Pancreas (tissue), 10 donors: ENCODE results near the gene APLP1. TPM values are rescaled to one million over a fixed set of nuclear protein-coding genes. Genes with fewer than 3 reads are reported as not detected.

Experiments
- ATAC-seq, 4 donors: fragments of 200-7000 bp; cut with Tn5 transposase; one replicate each; pipeline versions ENCODE4 v1.8.0 to v1.9.1; 2020; ENCODE audit warnings: mild to moderate bottlenecking in 4 of 4, moderate library complexity in 4 of 4
- DNase-seq, 6 donors: peaks; one replicate each; pipeline ENCODE4 v3.0.0-alpha.2; 2020
- FAIRE-seq: peaks from 2 replicates; lab custom pipeline; 2012; peaks lifted over from hg19 to GRCh38; lab: Jason Lieb, UNC
- H3K27ac ChIP-seq, 4 donors: fragments of 200-600 bp; sonication (generic); 1 replicate in 3 of 4; 2 replicates in 1 of 4; pipeline versions ENCODE4 v1.5.0 to v1.8.0; 2020
- H3K27me3 ChIP-seq, 4 donors: fragments of 200-600 bp; one replicate each; pipeline ENCODE4 v1.8.0; 2021
- H3K36me3 ChIP-seq, 3 donors: fragments of 200-600 bp; sonication (generic) in 1 of 3; one replicate each; pipeline versions ENCODE4 v1.5.0 to v1.8.0; 2020 to 2021
- H3K4me1 ChIP-seq, 3 donors: fragments of 200-600 bp; one replicate each; pipeline ENCODE4 v1.8.0; 2021
- H3K4me3 ChIP-seq, 4 donors: fragments of 200-600 bp; sonication (generic) in 2 of 4; one replicate each; pipeline versions ENCODE4 v1.5.0 to v1.8.0; 2020 to 2021
- H3K9me3 ChIP-seq, 4 donors: fragments of 200-600 bp; one replicate each; pipeline ENCODE4 v1.8.0; 2021
- WGBS, 2 donors: extraction: QIAGEN DNeasy Blood & Tissue Kit; methylation state at CpG; one replicate each; pipeline ENCODE4 v1.1.7; 2013; 5-methylcytosine and 5-hydroxymethylcytosine counted together
- intact Hi-C, 3 donors: fragments of 100-400 bp; cut with DNase I; formaldehyde crosslinking; loops; one replicate each; pipeline versions ENCODE4 v1.11.1 to v1.14.2; 2022
- polyA plus RNA-seq, 2 donors: library from polyadenylated mRNA; stranded (reverse); fragments of 200-250 nt; gene quantifications; one replicate each; pipeline ENCODE4 v1.2.3, GENCODE V29; 2013
- total RNA-seq, 6 donors: library from RNA; stranded (reverse); fragmentation: NEBNext Ultra II Directional in 4 of 6; extraction: Animal tissue kit (Norgen Biotek cat#: 25700) in 4 of 6; gene quantifications; one replicate each; pipeline versions ENCODE4 v1.2.1 to v1.2.4, GENCODE V29; 2021 to 2023
- TF ChIP-seq, protein P1 (sequence below), 4 donors: fragments of 200-600 bp; sonication (generic) in 3 of 4; IDR thresholded peaks; one replicate each; pipeline versions ENCODE4 v1.5.0 to v1.8.0; 2021; ENCODE audit warnings: antibody characterized with exemption in 4 of 4
- donor health status: healthy with polysubstance abuse.
- donor health status: DM: no; HTN: no; CAD: no; lungs with moderate emphysema.
- donor health status: DM: no; HTN: no; CAD: no.
- donor health status: control.
- donor health status: control.
- donor health status: Bipolar disorder and iron deficiency.
- donor health status: DM: yes; HTN: yes; CAD: no.
- donor health status: DM: no; HTN: no; CAD: no.
- donor health status: DM: no; HTN: no; CAD: no.
- donor health status: DM: yes; HTN: yes; CAD: no.

Gene APLP1
- total and polyA plus RNA-seq, 8 donors, result 39.2 to 154 (median 53.5) TPM

DNA sequence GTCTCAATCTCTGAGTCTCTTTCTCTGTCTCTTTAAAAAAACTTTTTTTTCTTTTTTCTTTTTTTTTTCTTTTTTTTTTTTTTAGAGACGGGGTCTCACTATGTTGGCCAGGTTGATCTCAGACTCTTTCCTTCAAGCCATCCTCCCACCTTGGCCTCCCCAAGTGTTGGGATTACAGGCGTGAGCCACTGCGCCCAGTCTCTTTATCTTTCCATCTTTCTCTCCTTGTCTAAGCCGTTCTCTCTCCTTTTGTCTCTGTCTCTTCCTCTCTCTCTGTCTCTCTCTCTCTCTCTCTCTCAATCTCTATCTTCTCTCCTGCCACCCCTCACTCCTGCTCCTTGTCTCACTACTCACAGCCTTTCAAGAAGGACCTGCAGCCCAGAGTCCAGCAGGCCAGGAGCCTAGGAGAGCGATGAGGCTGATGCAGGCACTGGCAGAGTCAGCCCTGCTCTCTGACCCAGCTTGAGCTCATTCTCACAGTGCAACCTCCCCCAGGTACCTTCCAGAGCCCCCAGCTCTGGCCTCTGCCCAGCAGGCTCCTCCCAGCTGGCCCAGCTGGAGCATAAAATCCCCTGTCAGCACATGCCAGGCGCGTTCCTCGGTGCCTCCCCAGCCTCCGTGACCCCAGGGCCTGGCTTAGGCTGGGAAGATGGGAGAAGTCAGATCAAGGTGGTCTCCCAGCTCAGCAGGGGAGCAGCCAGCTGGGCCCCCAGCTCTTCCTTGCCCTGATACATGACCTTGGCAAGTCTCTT lies 16.2 kb upstream of the APLP1 start, which contains the start of gene NPHS1:
Gene NPHS1, minus strand, starts transcription at position 476 of the 752 bp plus-strand sequence. CDS start 667 bp downstream, outside the sequence.
- Histone ChIP-seq H3K9me3 (no peaks in the 10 kb centered on the region), H3K36me3 (no peaks in the 10 kb centered on the region), H3K27ac (peak within 1 kb of the TSS; percentile 19 to 79 (median 69)), H3K27me3 (no peaks in the 10 kb centered on the region), H3K4me3 (peak within 1 kb of the TSS; percentile 26 to 42 (median 37)), H3K4me1 (peaks cover 0 to 19% (median 12%) of the 10 kb centered on the region in 3 donors)
- peak in 3 of 6 donors; percentile 42 to 64 (median 53) for DNase-seq
- WGBS, 2 donors, result 33 to 45% methylated on average over 9 of the region's 9 CpGs
- FAIRE-seq, result no peak
- TF ChIP-seq, protein P1, sequence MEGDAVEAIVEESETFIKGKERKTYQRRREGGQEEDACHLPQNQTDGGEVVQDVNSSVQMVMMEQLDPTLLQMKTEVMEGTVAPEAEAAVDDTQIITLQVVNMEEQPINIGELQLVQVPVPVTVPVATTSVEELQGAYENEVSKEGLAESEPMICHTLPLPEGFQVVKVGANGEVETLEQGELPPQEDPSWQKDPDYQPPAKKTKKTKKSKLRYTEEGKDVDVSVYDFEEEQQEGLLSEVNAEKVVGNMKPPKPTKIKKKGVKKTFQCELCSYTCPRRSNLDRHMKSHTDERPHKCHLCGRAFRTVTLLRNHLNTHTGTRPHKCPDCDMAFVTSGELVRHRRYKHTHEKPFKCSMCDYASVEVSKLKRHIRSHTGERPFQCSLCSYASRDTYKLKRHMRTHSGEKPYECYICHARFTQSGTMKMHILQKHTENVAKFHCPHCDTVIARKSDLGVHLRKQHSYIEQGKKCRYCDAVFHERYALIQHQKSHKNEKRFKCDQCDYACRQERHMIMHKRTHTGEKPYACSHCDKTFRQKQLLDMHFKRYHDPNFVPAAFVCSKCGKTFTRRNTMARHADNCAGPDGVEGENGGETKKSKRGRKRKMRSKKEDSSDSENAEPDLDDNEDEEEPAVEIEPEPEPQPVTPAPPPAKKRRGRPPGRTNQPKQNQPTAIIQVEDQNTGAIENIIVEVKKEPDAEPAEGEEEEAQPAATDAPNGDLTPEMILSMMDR (IDR thresholded peaks at IDR 0.05), result no peak
- intact Hi-C loops, result no loop called here
- ATAC-seq, result peak in 2 of 4 donors; percentile 7 to 10

DNA sequence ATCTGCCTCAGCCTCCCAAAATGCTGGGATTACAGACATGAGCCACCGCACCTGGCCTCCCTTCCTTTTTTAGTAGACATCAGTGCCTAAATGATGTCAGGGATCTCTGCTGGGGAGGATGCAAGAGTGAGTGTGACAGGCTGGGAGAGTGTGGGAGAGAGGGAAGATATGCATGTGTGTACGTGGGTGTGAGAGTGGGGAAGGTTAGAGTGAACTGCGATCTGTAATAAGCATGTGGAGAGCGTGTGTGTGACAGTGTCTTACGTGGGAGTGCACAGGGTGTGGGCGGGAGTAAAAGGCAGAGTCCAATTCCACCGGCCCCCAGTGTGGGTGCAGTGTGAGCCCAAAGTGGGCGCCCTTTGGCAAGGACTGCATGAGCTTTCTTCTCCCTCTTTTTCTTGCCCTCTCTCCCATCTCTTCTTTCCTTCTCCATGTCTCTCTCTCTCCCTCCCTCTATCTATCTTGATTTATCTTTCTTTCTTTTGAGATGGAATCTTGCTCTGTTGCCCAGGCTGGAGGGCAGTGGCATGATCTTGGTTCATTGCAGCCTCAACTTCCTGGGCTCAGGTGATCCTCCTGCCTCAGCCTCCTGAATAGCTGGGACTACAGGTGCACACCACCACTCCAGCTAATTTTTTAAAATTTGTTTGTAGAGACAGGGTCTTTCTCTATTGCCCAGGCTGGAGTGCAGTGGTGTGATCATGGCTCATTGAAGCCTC lies 15.2 kb upstream of the APLP1 start:
- peak overlapping the region in 2 of 4 donors; percentile 40 to 42 for H3K4me3 ChIP-seq
- intact Hi-C loops, result no loop called here
- H3K27ac ChIP-seq, result peak overlapping the region in 1 of 4 donors; percentile 79
- DNase-seq, result peak in 2 of 6 donors; percentile 17 to 18
- no peaks in the 10 kb centered on the region for H3K27me3 ChIP-seq
- FAIRE-seq, result no peak
- TF ChIP-seq, protein P1 (IDR thresholded peaks at IDR 0.05), result no peak
- no peaks in the 10 kb centered on the region for H3K36me3 ChIP-seq
- peaks cover 0 to 21% (median 14%) of the 10 kb centered on the region in 3 donors for H3K4me1 ChIP-seq
- ATAC-seq, result no peak
- 25 to 46% methylated on average over 6 to 8 of the region's 8 CpGs for WGBS, 2 donors
- H3K9me3 ChIP-seq, result no peaks in the 10 kb centered on the region

DNA sequence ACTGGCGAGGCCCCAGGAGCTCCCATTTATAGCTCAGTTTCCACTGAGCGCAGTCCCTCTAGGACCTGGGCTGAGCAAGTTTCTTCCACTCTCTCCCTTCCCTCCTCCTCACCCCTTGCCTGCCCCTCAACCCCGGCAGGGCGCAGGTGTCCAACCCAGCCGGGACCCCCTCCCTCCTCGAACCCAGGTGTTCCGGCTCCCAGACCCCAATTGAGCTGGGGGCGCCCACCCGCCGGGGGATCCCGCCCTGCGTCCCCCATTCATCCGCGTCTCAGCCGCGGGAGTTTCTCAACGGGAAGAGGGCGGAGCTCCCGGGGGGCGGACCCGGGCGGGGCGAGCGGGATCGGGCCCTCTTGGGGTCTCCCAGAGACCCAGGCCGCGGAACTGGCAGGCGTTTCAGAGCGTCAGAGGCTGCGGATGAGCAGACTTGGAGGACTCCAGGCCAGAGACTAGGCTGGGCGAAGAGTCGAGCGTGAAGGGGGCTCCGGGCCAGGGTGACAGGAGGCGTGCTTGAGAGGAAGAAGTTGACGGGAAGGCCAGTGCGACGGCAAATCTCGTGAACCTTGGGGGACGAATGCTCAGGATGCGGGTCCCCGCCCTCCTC lies 11.7 kb upstream of the APLP1 start, which contains the start of gene KIRREL2:
Gene KIRREL2, plus strand, starts transcription at position 366 of the 604 bp plus-strand sequence. Its CDS starts 209 bp downstream, at position 575.
- FAIRE-seq (no peak), DNase-seq (peak; percentile 60 to 89 (median 76)), ATAC-seq (peak; percentile 47 to 68 (median 57))
- WGBS, 2 donors, result 1 to 2% methylated on average over 32 to 42 of the region's 42 CpGs
- intact Hi-C loops, result no loop called here
- TF ChIP-seq, protein P1 (IDR thresholded peaks at IDR 0.05), result no peak
- Histone ChIP-seq H3K4me1 (peaks cover 6 to 28% (median 24%) of the 10 kb centered on the region in 3 donors), H3K27me3 (no peaks in the 10 kb centered on the region), H3K36me3 (no peaks in the 10 kb centered on the region), H3K9me3 (no peaks in the 10 kb centered on the region), H3K27ac (peak within 1 kb of the TSS; percentile 70 to 87 (median 78)), H3K4me3 (peak within 1 kb of the TSS; percentile 52 to 70 (median 63))

DNA sequence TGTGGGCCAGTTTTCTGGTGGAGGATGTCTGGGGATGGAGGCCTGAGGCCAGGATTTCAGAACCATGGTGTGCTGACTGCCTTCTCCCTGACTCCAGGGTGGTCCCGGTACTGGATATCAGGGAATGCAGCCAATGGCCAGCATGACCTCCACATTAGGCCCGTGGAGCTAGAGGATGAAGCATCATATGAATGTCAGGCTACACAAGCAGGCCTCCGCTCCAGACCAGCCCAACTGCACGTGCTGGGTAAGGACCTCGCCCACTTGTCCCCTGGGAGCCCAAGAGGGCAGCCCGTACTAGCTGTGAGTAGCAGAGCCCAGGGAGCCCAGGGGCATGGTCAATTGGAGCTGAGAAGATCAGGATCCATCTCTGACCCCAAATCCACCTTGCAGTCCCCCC lies 10.1 kb upstream of the APLP1 start:
- H3K36me3 ChIP-seq, result peaks cover 0 to 4% (median 0%) of the 10 kb centered on the region in 3 donors
- ATAC-seq, result no peak
- no peak for FAIRE-seq
- no peak overlapping the region for H3K27ac ChIP-seq
- peak overlapping the region in 2 of 4 donors; percentile 61 to 70 for H3K4me3 ChIP-seq
- 61 to 62% methylated on average over 6 of the region's 6 CpGs for WGBS, 2 donors
- H3K4me1 ChIP-seq, result peaks cover 6 to 24% (median 24%) of the 10 kb centered on the region in 3 donors
- TF ChIP-seq, protein P1 (IDR thresholded peaks at IDR 0.05), result no peak
- no peaks in the 10 kb centered on the region for H3K9me3 ChIP-seq
- DNase-seq, result peak in 2 of 6 donors; percentile 24 to 65
- H3K27me3 ChIP-seq, result no peaks in the 10 kb centered on the region
- intact Hi-C loops, result no loop called here
